GM21526 (cell line): Measurements from ENCODE around the gene CD28.
A peak's percentile ranks its signal among the peaks of the same experiment; 100 is the strongest.

Experiments
- ATAC-seq: cut with Tn5 transposase; IDR thresholded peaks from one replicate; pipeline ENCODE4 v1.9.1; 2021; ENCODE audit warnings: moderate library complexity; ENCODE audit not compliant: unreplicated experiment, low FRiP score

The CD28 gene

DNA sequence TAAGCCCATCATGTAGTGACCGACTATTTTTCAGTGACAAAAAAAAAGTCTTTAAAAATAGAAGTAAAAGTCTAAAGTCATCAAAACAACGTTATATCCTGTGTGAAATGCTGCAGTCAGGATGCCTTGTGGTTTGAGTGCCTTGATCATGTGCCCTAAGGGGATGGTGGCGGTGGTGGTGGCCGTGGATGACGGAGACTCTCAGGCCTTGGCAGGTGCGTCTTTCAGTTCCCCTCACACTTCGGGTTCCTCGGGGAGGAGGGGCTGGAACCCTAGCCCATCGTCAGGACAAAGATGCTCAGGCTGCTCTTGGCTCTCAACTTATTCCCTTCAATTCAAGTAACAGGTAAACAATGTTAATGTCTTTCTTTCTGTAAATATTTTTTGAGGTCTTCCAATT, at the start of gene CD28:
TSS of gene CD28 (plus strand) at position 237 of the 400 bp plus-strand sequence. CDS start at position 295, 58 bp downstream.
- peak; percentile 99 for ATAC-seq

DNA sequence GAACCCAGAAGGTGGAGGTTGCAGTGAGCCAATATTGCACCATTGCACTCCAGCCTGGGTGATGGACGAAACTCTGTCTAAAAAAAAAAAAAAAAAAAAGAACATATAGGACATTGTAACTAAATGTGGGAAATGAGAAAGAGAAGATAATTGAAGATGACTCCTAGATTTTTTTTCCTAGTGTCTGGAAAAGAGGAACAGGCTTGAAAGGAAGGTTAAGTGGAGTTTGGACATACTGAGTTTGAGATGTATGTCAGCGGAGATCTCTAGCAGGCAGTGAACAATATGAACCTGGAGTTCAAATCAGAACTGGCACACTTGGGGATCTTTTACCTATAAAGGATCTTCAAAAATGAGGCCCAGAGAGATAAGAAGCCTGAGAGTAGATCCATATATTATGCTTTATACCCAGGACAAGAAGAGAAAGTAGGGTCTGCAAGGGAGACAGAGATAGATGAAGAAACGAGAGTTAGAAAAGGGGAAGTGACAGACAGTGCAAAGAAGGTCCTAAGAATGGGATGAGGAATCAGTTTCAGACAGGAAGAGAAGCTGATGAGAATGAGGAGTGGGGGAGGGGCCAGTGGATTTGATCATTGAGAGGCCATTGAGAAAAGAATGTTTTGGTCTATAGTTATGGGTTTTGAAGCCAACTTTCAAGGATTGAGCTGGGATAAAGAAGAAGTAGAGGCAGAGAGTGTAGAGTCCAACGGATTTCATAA, 46.9 kb upstream of the CD28 start:
- ATAC-seq: peak; percentile 69

DNA sequence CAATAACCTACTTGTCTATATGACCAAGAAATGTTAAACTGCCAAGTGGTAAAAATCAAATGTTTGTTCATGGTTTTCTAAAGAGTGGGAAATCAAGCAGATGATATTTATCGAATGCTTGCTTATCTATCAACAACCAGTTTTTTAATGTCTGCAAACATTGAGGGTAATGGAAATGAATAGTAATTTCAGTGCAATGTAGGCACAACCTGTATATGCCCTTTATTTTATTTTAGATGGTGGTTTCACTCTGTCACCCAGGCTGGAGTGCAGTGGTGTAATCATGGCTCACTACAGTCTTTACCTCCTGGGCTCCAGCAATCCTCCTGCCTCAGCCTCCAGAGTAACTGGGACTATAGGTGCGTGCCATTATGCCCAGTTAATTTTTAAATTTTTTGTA, 46.0 kb upstream of the CD28 start:
- no peak for ATAC-seq

DNA sequence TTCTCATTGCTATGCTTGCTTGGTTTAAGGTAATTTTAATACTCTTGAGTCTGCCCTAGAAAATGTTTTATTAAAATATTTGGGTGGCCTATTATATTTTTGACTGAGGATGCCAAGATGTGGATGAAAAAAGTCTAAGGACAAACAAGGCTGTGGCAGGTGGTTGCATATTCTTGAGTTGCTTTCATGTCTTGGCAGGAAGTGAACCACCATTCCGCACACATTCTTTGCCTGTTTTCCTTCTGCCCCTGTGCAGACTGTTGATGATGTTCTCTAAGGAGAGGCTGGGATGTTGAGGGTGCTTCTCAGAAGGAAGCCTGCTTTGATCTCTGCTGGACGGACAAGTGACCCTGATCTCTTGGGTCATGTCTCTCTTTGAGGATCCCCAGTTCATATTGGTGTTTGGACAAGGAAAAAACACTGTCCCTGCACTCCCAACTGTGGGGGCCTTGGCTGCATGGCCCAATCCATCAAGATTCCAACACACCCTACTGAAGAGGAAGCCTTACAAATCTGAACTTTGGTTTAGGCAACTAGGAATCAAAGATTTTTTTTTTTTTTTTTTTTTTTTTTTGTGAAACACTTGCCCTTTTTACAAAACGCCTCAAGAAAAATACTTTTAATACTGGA, 45.0 kb upstream of the CD28 start:
- no peak for ATAC-seq

DNA sequence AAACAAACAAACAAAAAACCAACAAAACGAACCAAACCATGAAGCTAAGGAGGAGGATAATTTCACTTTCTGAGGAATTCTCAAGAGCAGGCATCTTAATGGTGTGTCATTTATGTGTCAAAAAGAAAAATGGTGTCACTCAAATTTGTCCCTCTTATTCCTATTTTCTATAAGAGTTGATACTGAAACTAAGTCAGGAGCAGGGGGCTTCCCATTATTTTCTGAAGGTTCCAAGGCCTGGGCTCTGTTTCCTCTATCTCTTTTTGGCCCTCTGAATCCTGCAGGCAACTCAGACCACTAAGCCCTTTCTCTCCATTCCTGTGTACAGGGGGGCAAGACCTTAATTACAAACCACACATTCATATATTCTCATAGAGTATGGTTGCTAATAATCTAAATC, 44.0 kb upstream of the CD28 start:
- ATAC-seq: no peak

DNA sequence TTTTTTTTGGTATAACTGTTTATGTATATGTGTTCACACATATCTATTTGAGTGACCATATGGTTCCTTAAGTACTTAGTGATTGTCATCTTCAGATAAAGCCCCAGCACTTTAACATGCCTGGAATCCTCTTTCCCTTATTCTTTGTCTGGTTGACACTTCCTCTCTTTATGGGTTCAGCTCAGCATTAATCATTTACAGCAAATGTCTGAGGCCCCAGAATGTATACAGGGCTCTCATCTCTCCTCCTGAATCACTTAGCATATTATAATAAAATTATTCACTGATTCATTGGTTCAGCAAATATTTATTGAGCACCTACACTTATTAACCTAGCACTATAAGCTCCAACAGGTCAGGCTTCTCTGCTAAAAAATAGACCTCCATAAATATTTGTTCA, 43.5 kb upstream of the CD28 start:
- ATAC-seq: no peak

DNA sequence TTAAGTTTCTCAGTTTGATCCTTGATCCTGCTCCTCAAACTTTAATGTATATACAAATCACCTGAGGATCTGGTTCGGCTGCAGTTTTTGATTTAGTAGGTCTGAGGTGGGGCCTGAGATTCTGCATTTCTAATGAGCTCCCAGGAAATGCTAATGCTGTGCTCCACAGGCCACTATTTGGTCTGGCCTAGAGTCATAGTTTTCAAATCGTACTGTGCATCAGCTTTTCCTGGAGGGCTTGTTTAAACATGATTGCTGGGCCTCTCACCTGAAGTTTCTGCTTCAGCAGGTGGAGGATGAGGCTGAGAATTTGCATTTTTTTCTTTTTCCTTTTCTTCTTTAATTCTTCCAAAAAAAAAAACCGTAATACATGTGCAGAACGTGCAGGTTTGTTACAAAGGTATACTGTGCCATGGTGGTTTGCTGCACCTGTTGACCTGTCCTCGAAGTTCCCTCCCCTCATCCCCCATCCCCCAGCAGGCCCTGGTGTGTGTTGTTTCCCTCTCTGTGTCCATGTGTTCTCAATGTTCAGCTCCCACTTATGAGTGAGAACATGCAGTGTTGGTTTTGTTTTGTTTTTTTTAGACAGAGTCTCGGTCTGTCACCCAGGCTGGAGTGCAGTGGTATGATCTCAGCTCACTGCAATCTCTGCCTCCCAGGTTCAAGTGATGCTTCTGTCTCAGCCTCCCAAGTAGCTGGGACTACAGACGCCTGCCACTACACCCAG, 42.2 kb upstream of the CD28 start:
- ATAC-seq: no peak

DNA sequence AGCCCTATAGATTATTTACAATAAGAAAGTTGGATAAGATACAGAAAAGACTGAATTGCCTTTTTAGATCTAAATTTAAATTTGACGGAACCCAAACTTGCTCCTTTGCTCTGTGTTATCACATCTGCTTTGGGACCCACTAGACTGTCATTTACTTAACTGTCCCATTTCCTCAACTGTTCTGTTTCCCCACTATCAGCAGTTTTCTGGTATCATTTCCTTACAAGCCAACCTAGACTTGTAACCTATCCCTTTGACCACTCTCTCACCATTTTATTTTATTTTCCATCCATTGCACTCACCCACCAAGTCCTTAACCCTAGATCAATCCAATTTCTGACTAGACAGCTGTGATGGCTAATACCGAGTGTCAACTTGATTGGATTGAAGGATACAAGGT, 38.6 kb upstream of the CD28 start:
- ATAC-seq: no peak

DNA sequence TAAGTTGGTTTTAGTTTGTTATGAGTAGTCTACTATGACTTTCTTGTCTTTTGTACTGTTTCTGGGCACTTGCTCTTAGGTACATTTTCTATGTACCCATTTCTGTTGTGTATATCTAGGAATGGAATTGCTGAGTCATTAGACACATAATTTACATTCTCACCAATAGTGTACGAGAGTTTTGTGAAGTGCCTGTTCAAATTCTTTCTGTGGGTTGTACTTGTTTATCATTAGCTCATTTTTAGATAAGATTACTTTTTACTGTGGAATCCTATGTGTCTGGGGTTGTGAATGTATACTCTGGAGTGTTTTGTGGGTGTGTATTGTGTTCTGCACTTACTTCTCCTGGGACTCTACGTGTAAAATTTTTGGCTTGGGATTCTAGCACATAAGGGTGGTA, 36.6 kb upstream of the CD28 start:
- ATAC-seq: no peak

DNA sequence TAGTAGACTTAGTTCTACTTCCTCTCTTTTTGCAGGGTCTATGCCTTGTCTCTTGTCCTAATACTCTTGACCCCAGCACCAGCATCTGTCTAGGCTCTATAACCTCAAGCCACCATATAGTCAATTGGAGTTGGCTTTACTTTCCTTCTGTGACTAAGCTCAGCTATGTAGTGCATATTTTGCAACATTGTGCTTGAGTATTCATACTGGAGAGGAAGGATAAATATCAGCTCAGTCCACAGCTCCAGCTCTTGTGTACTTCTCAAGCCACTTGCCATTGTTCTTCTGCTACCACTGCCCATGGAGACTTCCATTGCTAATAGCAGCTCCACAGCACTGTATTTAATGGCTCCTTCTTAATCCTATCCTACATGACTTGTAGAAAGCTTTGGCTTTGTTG, 35.5 kb upstream of the CD28 start:
- no peak for ATAC-seq

DNA sequence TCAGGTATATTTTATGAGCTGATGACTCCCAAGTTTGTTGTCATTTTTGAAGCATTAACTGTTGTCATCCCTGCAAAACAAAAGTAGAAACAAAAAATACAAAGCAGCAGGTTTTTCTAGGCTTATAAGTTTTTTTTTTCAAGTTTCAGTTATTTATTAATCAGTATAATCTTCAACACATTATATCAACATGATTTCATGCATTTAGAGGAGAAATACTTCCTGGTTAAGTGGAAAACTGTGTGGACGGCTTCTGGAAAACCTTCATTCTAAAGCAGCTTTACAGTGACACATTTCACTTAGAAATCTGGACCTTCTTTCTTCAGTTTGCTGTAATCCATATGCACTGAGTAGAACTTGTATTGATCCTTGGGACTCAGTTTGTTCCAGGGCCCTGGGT, 34.6 kb upstream of the CD28 start:
- ATAC-seq: no peak

DNA sequence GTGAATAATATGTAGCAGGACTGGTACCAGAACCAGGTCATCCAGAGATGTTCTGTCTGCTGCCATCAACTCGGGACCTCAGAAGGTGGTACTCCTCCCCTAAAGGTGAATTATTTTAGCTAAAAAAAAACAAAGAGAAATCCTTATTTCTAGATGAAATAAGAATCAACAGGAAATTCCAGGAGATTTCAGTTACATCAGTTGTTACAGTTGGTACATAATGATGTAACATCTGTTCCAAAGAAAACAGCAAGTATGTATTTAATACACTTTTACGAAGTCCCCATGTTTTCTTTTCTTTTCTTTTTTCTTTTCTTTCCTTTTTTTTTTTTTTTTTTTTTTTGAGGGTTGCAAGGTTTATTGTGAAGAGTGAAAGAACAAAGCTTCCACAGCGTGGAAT, 33.6 kb upstream of the CD28 start:
- ATAC-seq: no peak

DNA sequence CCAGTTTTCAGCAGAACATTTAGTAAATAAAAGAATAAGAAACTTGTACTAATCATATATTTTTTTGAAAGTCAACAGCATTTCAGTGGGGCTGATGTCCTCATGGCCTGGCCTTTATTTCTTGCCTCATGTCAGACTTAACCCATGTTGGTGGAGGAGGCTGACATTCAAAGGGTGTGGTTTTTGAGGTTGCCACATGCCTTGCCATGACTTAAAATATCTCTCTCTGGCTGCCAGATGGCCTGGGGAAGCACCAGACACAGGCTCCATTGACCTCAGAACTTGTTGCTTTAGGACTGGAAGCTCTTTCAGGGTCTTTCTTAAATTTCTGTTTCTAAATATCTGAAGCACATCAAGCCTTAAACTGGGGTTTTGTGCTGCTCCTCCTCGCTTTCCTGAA, 32.5 kb upstream of the CD28 start:
- peak; percentile 93 for ATAC-seq

DNA sequence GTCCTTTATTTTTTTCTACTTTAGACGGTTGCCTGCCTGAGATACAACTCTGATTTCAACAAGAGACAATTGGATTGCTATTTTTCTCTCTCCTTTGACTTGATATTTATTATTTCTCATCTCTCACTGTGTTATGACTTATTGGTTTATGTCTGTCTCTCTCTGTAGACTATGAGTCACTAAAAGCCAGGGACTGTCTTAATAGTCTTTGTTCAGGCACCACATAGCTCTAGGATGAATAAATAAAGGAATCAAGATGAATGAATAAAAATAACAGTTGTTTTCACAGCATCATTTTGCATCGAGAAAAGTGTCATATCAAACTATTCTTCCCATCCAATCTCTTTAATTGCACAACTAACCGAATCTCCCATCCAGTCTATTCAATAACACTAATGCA, 31.4 kb upstream of the CD28 start:
- no peak for ATAC-seq

DNA sequence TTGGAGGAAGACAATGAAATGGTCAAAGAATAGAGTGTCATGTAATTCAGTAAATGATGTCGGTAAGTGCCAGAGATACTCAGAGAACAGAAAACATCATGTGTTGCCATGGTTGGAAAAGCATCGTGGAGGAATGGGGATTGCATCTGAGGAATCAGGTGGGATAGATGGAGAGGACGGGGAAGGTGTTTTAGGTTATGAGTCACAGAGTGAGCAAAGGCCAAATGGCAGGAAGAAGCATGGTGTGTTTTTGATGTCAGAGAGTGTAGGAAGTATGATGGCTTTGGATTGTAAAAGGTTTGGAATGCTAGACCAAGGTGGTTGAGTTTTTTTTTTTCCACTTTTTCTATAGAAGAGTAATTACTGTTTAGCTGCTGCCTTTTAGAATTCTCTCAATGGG, 27.5 kb upstream of the CD28 start:
- ATAC-seq: no peak

DNA sequence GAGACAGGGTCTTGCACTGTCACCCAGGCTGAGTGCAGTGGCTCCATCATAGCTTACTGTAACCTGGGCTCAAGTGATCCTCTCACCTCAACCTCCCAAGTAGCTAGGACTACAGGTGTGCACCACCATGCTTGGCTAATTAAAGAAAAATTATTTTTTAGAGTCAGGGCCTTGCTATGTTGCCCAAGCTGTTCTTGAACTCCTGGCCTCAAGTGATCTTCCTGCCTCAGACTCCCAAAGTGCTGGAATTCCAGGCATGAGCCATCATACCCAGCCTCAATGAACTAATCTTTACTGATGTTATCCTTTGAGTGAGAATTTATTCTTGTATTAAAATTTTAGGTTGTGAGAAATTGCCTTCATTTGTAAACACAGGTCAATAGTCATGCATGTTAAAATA, 27.0 kb upstream of the CD28 start:
- no peak for ATAC-seq

DNA sequence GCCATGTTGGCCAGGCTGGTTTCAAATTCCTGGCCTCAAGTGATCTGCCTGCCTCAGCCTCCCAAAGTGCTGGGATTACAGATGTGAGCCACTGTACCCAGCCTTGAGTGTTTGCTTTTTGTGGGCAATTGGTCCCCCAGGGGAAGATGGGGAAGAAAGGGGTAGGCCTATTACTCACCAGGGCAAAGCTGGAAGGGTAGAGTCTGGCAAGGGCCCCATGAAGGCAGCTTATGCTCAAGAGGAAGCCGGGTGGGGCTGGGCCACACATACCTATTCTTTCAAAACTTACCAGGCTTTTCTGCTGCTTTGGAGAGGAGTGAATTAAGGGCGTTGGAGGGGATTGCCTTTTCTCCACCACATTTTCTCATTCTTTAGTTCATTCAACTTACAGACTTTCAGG, 24.5 kb upstream of the CD28 start:
- no peak for ATAC-seq

DNA sequence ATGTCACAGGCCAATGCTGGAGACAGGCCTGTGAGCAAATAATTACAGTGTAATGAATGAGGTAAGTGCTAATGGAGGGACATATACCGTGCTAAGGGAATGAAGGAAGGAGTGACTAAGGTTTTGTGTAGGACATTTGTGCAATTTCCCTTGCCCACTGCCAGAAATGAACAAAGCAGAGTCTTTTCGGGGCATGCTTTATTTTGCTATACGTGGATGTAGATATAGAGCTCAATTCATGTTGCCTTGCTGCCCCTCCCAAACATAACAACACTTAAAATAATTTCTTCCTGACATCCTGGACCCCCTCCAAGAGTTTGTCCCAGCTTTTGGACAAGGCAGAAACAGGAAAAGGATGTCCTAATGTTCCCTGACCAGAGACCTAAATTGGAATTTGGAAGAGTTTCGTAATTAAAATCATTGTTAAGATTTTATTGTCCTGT, 23.7 kb upstream of the CD28 start:
- ATAC-seq: no peak

DNA sequence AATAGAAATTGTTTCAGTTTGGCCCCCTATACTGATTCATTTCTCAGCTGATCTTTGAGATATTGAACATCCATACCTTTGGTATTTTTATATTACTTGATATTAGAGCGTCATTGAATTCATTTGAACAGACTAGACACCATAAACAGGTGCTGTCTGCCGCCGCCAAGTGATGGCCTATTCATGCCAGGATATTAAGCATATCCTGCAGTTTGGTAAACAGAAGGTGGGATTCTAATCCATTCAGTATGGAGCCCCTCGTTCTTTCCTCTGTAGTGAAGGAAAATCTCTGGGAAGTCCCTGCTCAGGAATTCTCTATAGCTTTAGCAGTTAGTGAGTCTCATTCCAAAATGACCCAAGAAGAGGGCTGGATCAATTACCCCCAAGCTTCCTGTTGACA, 23.0 kb upstream of the CD28 start:
- no peak for ATAC-seq

DNA sequence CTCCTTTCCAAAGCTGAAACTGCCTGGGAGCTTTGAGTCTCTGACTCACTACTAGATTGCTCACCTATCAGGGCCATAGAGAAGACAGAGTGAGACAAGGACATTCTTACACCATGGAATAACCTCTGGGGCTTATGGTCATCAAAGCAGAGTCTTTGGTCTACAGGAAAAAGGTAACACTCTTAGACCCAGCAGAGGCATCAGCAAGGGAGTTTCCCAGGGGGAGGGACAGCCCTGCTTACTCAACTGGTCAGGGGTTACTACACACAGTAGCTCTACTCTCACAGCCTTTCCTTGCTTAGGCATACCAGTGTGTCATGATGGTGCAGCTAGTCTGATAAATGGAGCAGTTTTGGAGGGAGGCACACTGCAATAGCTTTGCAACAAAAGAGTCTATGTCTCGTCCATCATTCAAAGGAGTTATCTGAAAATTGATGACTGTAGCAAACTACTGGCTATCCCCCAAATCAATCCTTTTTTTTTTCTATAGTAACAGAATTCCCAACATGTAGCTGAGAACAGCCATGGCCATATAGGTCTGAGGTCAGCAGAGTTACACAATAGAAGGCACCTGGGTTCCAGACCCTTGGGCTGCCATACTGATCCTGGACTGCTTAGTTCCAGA, 22.4 kb upstream of the CD28 start:
- peak; percentile 51 for ATAC-seq

DNA sequence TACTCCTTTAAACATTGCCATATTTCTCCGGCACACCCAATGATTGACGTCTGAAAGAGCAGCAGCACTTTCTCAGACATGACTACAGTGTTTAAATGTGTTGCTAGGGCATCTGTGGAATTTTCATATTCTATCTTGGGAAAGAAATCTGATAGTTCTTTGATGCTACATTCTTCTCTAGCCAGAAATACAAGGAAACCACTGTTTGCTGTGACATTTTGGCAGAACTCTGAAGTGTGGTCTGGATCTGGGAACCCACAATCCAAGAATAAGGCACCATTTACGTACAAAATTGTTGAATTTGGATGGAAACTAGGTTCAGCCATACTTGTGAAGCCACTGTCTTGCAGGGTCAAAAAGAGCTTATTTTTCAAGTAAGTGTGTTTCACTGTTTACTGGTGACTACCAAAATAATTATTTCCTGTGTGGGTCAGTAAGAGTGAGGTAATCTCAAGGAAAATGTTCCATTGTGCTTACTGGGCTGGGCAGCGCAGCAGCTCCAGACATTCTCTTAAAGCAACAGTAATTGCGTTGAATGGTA, 21.3 kb upstream of the CD28 start:
- ATAC-seq: no peak
